ENCODE data around the gene GOLPH3. TPM values are rescaled to one million over a fixed set of nuclear protein-coding genes. Genes with fewer than 3 reads are reported as not detected.

Gene GOLPH3
- total RNA-seq, 1 experiment from 2014 or later, result 115 TPM

GRCh38 chr5:32135086-32135485 is 39.0 kb downstream of the GOLPH3 start:
- Mint-ChIP-seq H3K36me3 (ENCODE audit: insufficient read depth, unreplicated experiment) (peaks cover 38% of the 10 kb centered on the region), H3K4me1 (ENCODE audit: low read depth, unreplicated experiment) (no peaks in the 10 kb centered on the region), H3K27me3 (ENCODE audit: unreplicated experiment) (no peaks in the 10 kb centered on the region), H3K27ac (ENCODE audit: unreplicated experiment) (peak overlapping the region; percentile 54), H3K9me3 (ENCODE audit: low read depth, unreplicated experiment) (no peaks in the 10 kb centered on the region), H3K4me3 (ENCODE audit: low read depth, unreplicated experiment) (no peak overlapping the region)
- TF ChIP-seq CTCF (IDR thresholded peaks at IDR 0.05; ENCODE audit: unreplicated experiment), result no peak
- intact Hi-C loops (cut with micrococcal nuclease; ENCODE audit: unreplicated experiment), result no loop called here
- CTCF ChIA-PET, result interaction anchor here (0.5 to 1.0 kb wide), 2 partner anchors 59 to 98 kb away, joined by 3 to 4 read pairs; no protein-coding TSS in a partner anchor
- DNase-seq, result no peak
- BruUV-seq (replicated peaks), result no TSS peak

- H3K9me3 Mint-ChIP-seq (ENCODE audit: low read depth, unreplicated experiment), result no peaks in the 10 kb centered on the region
- no peaks in the 10 kb centered on the region for H3K27me3 Mint-ChIP-seq (ENCODE audit: unreplicated experiment)
- peaks cover 49% of the 10 kb centered on the region for H3K36me3 Mint-ChIP-seq (ENCODE audit: insufficient read depth, unreplicated experiment)
- H3K4me1 Mint-ChIP-seq (ENCODE audit: low read depth, unreplicated experiment), result no peaks in the 10 kb centered on the region
- H3K4me3 Mint-ChIP-seq (ENCODE audit: low read depth, unreplicated experiment), result no peak overlapping the region
- CTCF ChIA-PET, result no interaction called here
- H3K27ac Mint-ChIP-seq (ENCODE audit: unreplicated experiment), result peak overlapping the region; percentile 52
- DNase-seq, result no peak
- TF ChIP-seq CTCF (IDR thresholded peaks at IDR 0.05; ENCODE audit: unreplicated experiment), result no peak
- BruUV-seq (replicated peaks), result no TSS peak
- intact Hi-C loops (cut with micrococcal nuclease; ENCODE audit: unreplicated experiment), result no loop called here
These were observed 41.4 kb downstream of the GOLPH3 start for GRCh38 chr5:32132757-32133156.

GRCh38 chr5:32131604-32132003 is 42.5 kb downstream of the GOLPH3 start:
- BruUV-seq (replicated peaks), result no TSS peak
- no peak overlapping the region for H3K4me3 Mint-ChIP-seq (ENCODE audit: low read depth, unreplicated experiment)
- H3K4me1 Mint-ChIP-seq (ENCODE audit: low read depth, unreplicated experiment), result no peaks in the 10 kb centered on the region
- H3K27ac Mint-ChIP-seq (ENCODE audit: unreplicated experiment), result no peak overlapping the region
- intact Hi-C loops (cut with micrococcal nuclease; ENCODE audit: unreplicated experiment), result no loop called here
- CTCF ChIA-PET, result interaction anchor here (1.1 kb wide), 1 partner anchor 27 kb away, joined by 4 read pairs; no protein-coding TSS in a partner anchor
- DNase-seq, result no peak
- no peaks in the 10 kb centered on the region for H3K27me3 Mint-ChIP-seq (ENCODE audit: unreplicated experiment)
- no peak for TF ChIP-seq CTCF (IDR thresholded peaks at IDR 0.05; ENCODE audit: unreplicated experiment)
- peaks cover 48% of the 10 kb centered on the region for H3K36me3 Mint-ChIP-seq (ENCODE audit: insufficient read depth, unreplicated experiment)
- no peaks in the 10 kb centered on the region for H3K9me3 Mint-ChIP-seq (ENCODE audit: low read depth, unreplicated experiment)

- Mint-ChIP-seq H3K36me3 (ENCODE audit: insufficient read depth, unreplicated experiment) (peaks cover 55% of the 10 kb centered on the region), H3K4me3 (ENCODE audit: low read depth, unreplicated experiment) (no peak overlapping the region), H3K27me3 (ENCODE audit: unreplicated experiment) (no peaks in the 10 kb centered on the region), H3K27ac (ENCODE audit: unreplicated experiment) (no peak overlapping the region), H3K4me1 (ENCODE audit: low read depth, unreplicated experiment) (no peaks in the 10 kb centered on the region), H3K9me3 (ENCODE audit: low read depth, unreplicated experiment) (no peaks in the 10 kb centered on the region)
- no peak for DNase-seq
- BruUV-seq (replicated peaks), result no TSS peak
- no peak for TF ChIP-seq CTCF (IDR thresholded peaks at IDR 0.05; ENCODE audit: unreplicated experiment)
- intact Hi-C loops (cut with micrococcal nuclease; ENCODE audit: unreplicated experiment), result no loop called here
- CTCF ChIA-PET, result interaction anchor here (0.7 kb wide), 1 partner anchor 23 kb away, joined by 4 read pairs; no protein-coding TSS in a partner anchor
These were observed 43.3 kb downstream of the GOLPH3 start for GRCh38 chr5:32130865-32131264.

Measured in Calu3 (cell line).